Measurements from ENCODE around the gene FADS3.
"Not testable (repeated sequence)": the region's sequence is repeated elsewhere in the genome, so short reads cannot be mapped to it uniquely, and the experiment has no call there.

FADS3 gene

DNA sequence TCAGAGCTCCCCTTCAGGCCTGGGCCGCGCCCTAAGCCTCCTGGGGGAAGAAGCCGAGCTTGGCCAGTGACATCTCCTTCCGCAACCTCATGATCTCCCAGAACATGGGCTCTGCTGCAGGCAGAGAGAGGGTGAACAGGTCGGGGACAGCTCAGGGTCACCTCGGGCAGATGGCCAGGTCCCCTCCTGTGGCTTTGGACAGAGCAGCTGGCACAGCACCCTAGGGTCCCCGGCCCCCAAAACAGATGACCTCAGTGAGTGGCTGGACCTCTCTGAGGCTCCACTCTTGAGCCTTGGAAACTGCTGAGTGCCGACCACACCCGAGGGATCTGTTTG, 6.9 kb upstream of the FADS3 start:
- no peak for DNase-seq (ENCODE audit: low spot score)

- peak; percentile 91 for DNase-seq (ENCODE audit: low spot score)
Measured at GRCh38 chr11:61897387-61898246, 6.3 kb upstream of the FADS3 start.

DNA sequence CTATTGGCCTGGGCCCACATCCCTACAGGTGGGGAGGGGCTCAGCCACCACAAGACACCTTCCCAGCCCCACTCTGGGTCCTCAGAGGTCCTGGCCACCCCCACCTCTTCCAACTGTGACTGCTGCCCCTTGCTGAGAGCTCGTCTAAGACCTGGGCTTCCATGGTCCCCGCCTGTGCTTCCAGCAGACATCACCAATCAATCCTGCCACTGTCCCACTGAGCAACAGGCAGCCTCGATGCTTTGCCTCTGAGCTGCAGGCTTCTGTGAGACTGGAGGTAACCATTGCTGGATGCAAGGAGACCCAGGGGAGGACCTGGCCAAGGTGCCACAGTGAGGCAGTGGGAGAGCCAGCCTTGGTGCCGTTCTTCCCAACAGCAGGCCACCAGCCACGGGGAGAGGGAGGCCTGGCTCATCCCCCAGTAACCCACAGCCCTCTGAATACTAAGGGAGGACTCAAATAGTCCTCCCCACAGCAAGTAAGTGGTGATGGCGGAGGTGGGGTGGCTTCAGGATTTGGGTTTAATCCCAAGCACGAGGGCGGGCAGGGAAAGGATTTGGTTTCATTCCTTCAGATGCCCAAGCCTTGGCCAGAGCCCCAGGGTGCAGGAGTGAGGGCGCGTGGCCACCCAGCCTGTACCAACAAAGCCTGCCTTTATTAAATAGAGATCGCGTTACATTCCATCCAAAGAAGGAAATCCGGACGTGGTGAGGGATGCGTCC, 5.5 kb upstream of the FADS3 start:
- DNase-seq (ENCODE audit: low spot score), result no peak

- DNase-seq (ENCODE audit: low spot score), result no peak
Measured at GRCh38 chr11:61895718-61896059, 4.3 kb upstream of the FADS3 start.

DNA sequence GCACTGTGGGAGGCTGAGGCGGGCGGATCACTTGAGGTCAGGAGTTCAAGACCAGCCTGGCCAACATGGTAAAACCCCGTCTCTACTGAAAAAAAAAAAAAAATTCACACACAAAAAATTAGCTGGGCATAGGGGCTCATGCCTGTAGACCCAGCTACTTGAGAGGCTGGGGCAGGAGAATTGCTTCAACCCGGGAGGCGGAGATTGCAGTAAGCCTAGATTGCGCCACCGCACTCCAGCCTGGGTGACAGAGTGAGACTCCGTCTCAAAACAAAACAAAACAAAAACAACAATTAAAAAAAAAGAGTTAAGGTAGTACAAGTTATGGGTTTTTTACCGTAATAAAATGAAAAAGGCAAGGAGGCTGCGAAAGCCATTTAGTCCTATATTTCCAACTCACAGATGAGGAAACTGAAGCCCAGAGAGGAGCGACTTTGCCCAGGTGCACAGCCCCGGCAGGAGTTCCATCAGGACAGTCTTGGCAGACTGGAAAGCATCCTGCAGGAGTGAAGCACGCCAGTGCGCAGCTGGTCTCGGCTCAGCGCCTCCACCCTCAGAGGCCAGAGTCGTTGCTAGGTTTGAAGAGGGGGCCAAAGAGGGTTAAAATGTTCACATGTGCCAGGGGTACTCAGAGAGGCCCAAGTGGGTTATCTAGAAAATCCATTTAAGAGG, 3.8 kb upstream of the FADS3 start:
- no peak for DNase-seq (ENCODE audit: low spot score)

DNA sequence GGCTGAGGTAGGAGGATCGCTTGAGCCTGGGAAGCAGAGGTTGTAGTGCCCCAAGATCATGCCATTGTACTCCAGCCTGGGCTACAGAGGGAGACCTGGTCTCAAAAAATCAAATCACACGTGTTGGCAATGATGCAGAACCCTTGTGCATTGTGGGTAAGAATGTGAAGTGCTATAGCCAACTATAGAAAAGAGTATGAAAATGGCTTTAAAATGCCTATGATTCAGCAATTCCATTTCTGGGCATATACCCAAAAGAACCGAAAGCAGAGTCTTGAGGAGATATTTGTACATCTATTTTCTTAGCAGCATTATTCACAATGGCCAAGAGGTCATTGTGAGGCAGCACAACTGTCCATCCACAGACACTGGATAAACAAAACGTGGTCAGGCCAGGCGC, 2.6 kb upstream of the FADS3 start:
- DNase-seq (ENCODE audit: low spot score), result peak; percentile 60

DNA sequence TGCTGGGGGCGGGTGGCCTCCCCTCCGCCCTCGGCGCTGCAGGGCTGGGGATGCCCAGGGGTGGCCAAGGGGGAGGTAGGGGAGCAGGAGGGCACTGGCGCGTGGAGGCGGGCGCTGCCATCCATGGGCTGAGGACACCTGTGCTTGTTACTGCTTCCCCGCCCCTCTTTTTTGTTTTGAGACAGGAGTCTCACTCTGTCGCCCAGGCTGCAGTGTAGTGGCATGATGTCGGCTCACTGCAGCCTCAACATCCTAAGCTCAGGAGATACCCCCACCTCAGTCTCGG, 683 bp upstream of the FADS3 start:
- DNase-seq (ENCODE audit: low spot score), result no peak

- DNase-seq (ENCODE audit: low spot score), result peak; percentile 85
Measured at GRCh38 chr11:61890529-61891330, 615 bp downstream of the FADS3 start.

DNA sequence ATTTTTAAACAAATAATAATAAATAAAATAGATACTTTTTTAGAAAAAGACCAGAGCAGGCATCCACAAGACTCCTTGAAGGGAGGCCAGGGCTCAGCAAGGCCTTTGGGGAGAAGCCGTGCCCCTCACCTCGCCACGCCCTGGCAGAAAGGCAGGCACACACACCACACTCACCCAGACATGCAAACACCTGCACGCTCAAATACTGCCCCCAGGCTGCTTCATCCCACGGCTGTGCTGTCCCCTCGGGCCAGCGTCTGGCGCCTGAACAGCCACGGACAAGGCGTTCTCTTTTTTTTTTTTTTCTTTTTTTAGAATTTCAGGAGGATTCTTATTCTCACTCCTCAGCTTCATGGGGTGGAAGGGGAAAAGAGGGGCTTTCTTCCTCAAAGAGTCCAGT, 1.5 kb downstream of the FADS3 start:
- no peak for DNase-seq (ENCODE audit: low spot score)

- no peak for DNase-seq (ENCODE audit: low spot score)
Measured at GRCh38 chr11:61888590-61888989, 2.8 kb downstream of the FADS3 start.

DNA sequence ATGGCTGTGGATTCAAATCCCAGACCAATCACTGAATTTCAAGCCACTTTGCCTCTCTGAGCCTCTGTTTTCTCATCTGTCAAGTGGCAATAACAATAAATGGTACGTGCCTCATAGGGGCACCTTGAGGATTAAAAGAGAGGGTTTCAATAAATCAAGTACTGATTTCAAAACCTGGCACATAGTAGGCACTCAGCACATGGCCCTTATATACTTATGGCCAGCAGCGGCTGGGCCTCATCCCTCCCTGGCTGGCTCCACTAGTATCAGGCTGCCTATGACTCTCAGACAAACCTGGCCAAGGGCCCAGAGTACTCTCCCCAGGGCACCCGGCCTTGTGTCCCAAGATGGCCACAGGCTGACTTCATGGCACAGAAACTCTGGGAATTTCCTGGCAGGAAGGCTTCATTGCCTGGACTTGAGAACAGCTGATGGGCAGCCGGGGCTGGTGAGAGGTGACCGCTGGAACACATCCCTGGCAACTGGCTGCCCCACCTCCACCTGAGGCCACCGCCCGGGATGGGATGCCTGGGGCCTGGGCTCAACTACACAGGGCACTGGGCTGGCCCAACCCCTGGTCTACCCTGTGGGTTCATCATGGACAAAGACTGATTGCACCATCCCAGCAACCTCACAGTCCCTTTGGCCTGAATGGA, 3.4 kb downstream of the FADS3 start:
- DNase-seq (ENCODE audit: low spot score), result peak; percentile 87

DNA sequence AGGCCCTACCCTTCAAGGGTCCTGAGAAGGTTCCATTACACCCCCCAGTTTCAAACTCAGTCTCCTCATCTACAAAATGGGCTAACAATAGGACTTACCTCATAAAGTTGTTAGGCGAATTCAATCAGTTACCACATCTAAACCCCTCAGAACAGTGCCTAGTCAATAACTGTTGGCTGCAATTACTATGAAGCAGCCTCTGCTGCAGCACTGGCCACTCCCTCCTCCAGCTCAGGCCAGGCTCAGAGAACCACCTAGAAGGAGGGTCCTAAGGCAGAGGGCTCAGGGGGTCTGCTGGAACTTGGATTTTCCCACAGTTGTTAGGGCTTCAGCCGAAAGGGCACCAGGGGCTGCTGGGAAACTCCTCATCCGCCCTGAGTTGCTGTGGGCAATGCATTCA, 4.7 kb downstream of the FADS3 start:
- no peak for DNase-seq (ENCODE audit: low spot score)

DNA sequence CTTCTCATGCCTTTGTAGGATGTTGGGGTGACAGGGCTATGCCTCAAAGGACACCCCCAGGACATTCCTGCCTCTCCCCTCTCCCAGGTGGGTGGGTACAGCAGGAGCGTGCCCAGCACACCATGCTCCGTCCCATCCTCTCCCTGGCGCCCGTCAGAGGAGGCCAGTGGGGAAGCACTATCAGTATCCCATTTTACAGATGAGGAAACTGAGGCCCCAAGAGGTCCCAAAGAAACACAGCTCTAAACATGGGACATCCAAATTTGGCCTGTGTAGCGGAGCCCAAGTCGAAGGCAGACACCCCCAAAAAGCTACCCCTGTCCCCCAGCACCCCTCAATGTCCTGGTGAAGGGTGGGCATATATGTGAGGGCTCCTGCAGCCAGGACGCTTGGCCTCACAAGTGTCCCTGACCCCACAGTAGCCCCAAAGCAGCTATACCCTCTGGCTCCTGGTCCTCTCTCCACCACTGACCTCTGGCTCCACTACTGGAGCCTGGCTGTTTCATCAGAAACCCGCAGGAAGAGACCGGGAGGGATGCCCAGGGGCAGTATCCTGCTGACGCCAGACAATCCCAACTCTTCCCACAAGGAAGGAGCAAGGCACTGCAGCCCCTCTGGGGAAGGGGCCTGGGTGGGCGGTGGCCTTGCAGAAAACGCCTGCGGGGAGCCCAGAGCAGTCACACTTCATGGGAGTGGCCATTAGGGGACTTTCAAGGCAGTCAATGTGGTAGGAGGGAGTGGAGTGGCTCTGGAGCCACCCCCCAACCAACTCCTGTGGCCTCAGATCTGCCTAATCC, 5.4 kb downstream of the FADS3 start:
- DNase-seq (ENCODE audit: low spot score), result no peak

GRCh38 chr11:61885166-61885778, 6.1 kb downstream of the FADS3 start:
- DNase-seq (ENCODE audit: low spot score), result no peak

DNA sequence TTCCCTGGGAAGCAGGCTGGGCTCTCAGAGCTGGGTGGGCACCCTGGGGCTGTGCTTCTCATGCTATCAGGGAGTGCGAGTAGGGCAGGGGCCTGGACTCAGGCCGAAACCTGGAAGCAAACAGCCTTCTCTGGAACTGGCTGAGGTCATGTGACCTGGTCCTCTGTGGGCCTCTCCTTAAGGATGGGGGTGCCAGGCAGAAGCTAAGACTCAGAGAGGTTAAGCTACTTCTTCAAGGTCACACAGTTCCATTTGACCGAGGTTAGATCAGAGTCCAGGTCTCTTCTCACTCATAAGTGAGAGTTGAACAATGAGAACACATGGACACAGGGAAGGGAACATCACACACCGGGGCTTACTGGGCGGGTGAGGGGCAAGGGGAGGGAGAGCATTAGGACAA, 7.4 kb downstream of the FADS3 start:
- no peak for DNase-seq (ENCODE audit: low spot score)

- DNase-seq (ENCODE audit: low spot score), result no peak
Measured at GRCh38 chr11:61883327-61883726, 8.0 kb downstream of the FADS3 start.

DNA sequence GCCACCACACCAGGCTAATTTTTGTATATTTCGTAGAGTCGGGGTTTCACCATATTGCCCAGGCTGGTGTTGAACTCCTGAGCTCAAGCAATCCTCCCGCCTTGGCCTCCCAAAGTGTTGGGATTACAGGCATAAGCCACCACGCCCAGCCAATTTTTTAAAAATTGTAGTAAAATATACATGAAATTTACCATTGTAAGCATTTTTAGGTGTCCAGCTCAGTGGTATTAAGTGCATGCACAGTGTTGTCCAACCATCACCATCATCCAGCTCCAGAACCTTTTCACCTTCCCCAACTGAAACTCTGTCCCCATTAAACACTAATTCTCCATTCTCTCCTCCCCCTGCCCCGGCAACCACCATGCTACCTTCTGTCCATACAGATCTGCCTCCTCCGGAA, 8.5 kb downstream of the FADS3 start:
- no peak for DNase-seq (ENCODE audit: low spot score)

DNA sequence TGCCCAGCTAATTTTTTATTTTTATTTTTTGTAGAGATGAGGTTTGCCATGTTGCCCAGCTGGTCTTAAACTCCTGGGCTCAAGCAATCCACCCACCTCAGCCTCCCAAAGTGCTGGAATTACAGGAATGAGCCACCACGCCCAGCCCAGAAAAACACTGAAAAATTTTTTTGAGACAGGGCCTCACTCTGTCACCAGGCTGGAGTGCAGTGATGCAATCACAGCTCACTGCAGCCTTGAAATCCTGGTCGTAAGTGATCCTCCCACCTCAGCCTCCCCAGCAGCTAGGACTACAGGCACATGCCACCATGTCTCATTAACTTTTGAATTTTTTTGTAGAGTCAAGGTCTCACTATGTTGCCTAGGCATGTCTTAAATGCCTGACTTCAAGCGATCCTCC, 9.1 kb downstream of the FADS3 start:
- DNase-seq (ENCODE audit: low spot score), result not testable (repeated sequence)

DNA sequence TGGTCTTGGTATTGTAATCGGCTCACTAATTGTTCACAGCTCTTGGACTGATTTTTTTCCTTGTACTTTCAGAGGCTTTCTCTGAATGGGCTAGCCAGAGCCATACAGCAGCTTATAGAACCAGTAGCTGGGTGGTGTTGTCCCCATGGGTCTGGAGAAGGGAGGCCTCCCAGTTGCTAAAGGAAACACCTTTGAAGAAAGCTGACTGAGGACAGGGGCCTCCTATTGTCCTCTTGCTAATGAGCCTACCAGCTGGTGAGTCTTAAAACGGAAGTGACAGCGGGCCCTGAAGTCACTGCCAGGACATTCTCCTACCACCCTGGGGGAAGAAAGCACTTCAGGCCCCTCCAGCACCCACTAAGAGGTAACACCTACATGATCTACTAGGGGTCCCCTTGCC, 9.9 kb downstream of the FADS3 start:
- DNase-seq (ENCODE audit: low spot score), result no peak

- DNase-seq (ENCODE audit: low spot score), result no peak
Measured at GRCh38 chr11:61880454-61880853, 10.9 kb downstream of the FADS3 start.

DNA sequence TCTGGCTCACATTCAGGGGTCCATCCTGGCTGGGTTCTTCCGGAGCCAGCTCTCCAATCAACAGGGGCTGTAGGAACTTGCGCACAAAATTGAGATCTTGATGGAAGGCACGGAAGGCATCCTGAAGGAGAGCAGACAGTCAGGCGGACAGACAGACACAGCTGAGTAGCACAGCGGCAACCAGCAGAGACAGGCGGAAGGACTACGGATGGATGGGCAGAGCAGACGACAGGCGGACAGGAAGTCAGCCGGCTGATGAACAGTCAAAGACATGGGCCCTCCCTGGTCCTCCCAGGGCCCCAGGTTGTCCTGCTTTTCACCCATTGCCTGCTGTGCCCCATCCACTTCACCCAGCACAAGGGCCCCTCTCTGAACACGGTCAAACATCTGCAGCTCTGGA, 11.3 kb downstream of the FADS3 start:
- no peak for DNase-seq (ENCODE audit: low spot score)

Measured in GM03348 (cell line).